Measurements from ENCODE around the gene PKP4.

GRCh38 chr2:158570869-158571268 lies 114.1 kb downstream of the PKP4 start:
- TF ChIP-seq CTCF (IDR thresholded peaks at IDR 0.05) (no peak), EZH2 (IDR thresholded peaks at IDR 0.05; ENCODE audit: borderline replicate concordance, insufficient read depth, low read depth, low read length, poor library complexity, severe bottlenecking) (no peak)
